Measurements from ENCODE around the gene ASTL. TPM values are rescaled to one million over a fixed set of nuclear protein-coding genes. Genes with fewer than 3 reads are reported as not detected.

Gene ASTL
- total RNA-seq, 2 experiments from 2014 or later, result 0.22 TPM; not detected in 1

GRCh38 chr2:96111823-96112500 is 26.3 kb downstream of the ASTL start:
- Mint-ChIP-seq H3K4me1 (peaks cover 6% of the 10 kb centered on the region), H3K4me3 (no peak overlapping the region), H3K9me3 (no peaks in the 10 kb centered on the region), H3K36me3 (ENCODE audit: low read depth) (no peaks in the 10 kb centered on the region), H3K27me3 (peaks cover 9% of the 10 kb centered on the region), H3K27ac (no peak overlapping the region)
- DNase-seq, result no peak
- CTCF ChIA-PET, result interaction anchor here (1.1 to 1.2 kb wide), 2 partner anchors 23 to 155 kb away, joined by 3 to 4 read pairs; no protein-coding TSS in a partner anchor
- POLR2A ChIA-PET, result no interaction called here

GRCh38 chr2:96111257-96111640 is 27.1 kb downstream of the ASTL start:
- Mint-ChIP-seq H3K9me3 (no peaks in the 10 kb centered on the region), H3K4me3 (no peak overlapping the region), H3K27me3 (peaks cover 9% of the 10 kb centered on the region), H3K36me3 (ENCODE audit: low read depth) (no peaks in the 10 kb centered on the region), H3K4me1 (peaks cover 6% of the 10 kb centered on the region), H3K27ac (no peak overlapping the region)
- no peak for DNase-seq
- CTCF ChIA-PET, result interaction anchor here (0.6 kb wide), 1 partner anchor 401 kb away, joined by 3 read pairs; no protein-coding TSS in a partner anchor
- POLR2A ChIA-PET, result no interaction called here

- Mint-ChIP-seq H3K27me3 (peaks cover 7% of the 10 kb centered on the region), H3K9me3 (peaks cover under 1% of the 10 kb centered on the region), H3K36me3 (ENCODE audit: low read depth) (no peaks in the 10 kb centered on the region), H3K27ac (no peak overlapping the region), H3K4me3 (no peak overlapping the region), H3K4me1 (peaks cover 5% of the 10 kb centered on the region)
- DNase-seq, result no peak
- CTCF ChIA-PET, result interaction anchor here (0.6 kb wide), 1 partner anchor 402 kb away, joined by 3 read pairs; no protein-coding TSS in a partner anchor
- POLR2A ChIA-PET, result no interaction called here
These were observed 27.6 kb downstream of the ASTL start for GRCh38 chr2:96110621-96111256.

GRCh38 chr2:96109931-96110511 is 28.3 kb downstream of the ASTL start:
- Mint-ChIP-seq H3K27me3 (peaks cover 2% of the 10 kb centered on the region), H3K4me3 (no peak overlapping the region), H3K27ac (no peak overlapping the region), H3K36me3 (ENCODE audit: low read depth) (peaks cover 2% of the 10 kb centered on the region), H3K4me1 (no peaks in the 10 kb centered on the region), H3K9me3 (peaks cover 8% of the 10 kb centered on the region)
- no peak for DNase-seq
- CTCF ChIA-PET, result no interaction called here
- POLR2A ChIA-PET, result no interaction called here

GRCh38 chr2:96109361-96109680 is 29.0 kb downstream of the ASTL start:
- CTCF ChIA-PET, result interaction anchor here (1.4 kb wide), 1 partner anchor 87 kb away, joined by 4 read pairs; no protein-coding TSS in a partner anchor
- Mint-ChIP-seq H3K36me3 (ENCODE audit: low read depth) (peaks cover 2% of the 10 kb centered on the region), H3K27ac (no peak overlapping the region)

GRCh38 chr2:96108541-96109360 is 29.6 kb downstream of the ASTL start:
- Mint-ChIP-seq H3K9me3 (peaks cover 12% of the 10 kb centered on the region), H3K27me3 (no peaks in the 10 kb centered on the region), H3K4me1 (no peaks in the 10 kb centered on the region), H3K27ac (no peak overlapping the region), H3K4me3 (no peak overlapping the region), H3K36me3 (ENCODE audit: low read depth) (peaks cover 2% of the 10 kb centered on the region)
- DNase-seq, result no peak
- CTCF ChIA-PET, result interaction anchor here (0.8 to 1.4 kb wide), 2 partner anchors 8 to 86 kb away, joined by 3 to 4 read pairs; partner anchors contain the start of gene ADRA2B
- POLR2A ChIA-PET, result no interaction called here

More at GRCh38 chr2:96109361-96109680, 29.0 kb downstream of the ASTL start:
- no peak overlapping the region for H3K4me3 Mint-ChIP-seq
- H3K4me1 Mint-ChIP-seq, result no peaks in the 10 kb centered on the region
- POLR2A ChIA-PET, result no interaction called here
- H3K27me3 Mint-ChIP-seq, result no peaks in the 10 kb centered on the region
- peaks cover 12% of the 10 kb centered on the region for H3K9me3 Mint-ChIP-seq
- no peak for DNase-seq

- CTCF ChIA-PET, result interaction anchor here (0.8 to 1.4 kb wide), 2 partner anchors 8 to 86 kb away, joined by 3 to 4 read pairs; partner anchors contain the start of gene ADRA2B
- Mint-ChIP-seq H3K4me3 (no peak overlapping the region), H3K9me3 (peaks cover 12% of the 10 kb centered on the region), H3K4me1 (no peaks in the 10 kb centered on the region), H3K27me3 (no peaks in the 10 kb centered on the region), H3K27ac (no peak overlapping the region), H3K36me3 (ENCODE audit: low read depth) (peaks cover 2% of the 10 kb centered on the region)
- POLR2A ChIA-PET, result no interaction called here
- DNase-seq, result no peak
These were observed 30.2 kb downstream of the ASTL start for GRCh38 chr2:96108151-96108540.

GRCh38 chr2:96107708-96108065 is 30.6 kb downstream of the ASTL start:
- ChIA-PET CTCF (interaction anchor here (0.8 kb wide), 1 partner anchor 9 kb away, joined by 3 read pairs; the partner anchor contains the start of gene ADRA2B), POLR2A (no interaction called here)
- DNase-seq, result no peak
- H3K9me3 Mint-ChIP-seq, result peaks cover 12% of the 10 kb centered on the region
- H3K27ac Mint-ChIP-seq, result no peak overlapping the region
- H3K27me3 Mint-ChIP-seq, result no peaks in the 10 kb centered on the region
- no peak overlapping the region for H3K4me3 Mint-ChIP-seq
- H3K4me1 Mint-ChIP-seq, result no peaks in the 10 kb centered on the region
- H3K36me3 Mint-ChIP-seq (ENCODE audit: low read depth), result peaks cover 2% of the 10 kb centered on the region

GRCh38 chr2:96106991-96107707 is 31.2 kb downstream of the ASTL start:
- DNase-seq, result no peak
- Mint-ChIP-seq H3K4me1 (no peaks in the 10 kb centered on the region), H3K27ac (no peak overlapping the region), H3K9me3 (peaks cover 12% of the 10 kb centered on the region), H3K36me3 (ENCODE audit: low read depth) (peaks cover 2% of the 10 kb centered on the region), H3K4me3 (no peak overlapping the region), H3K27me3 (no peaks in the 10 kb centered on the region)
- POLR2A ChIA-PET, result no interaction called here
- CTCF ChIA-PET, result interaction anchor here (1.5 kb wide), 1 partner anchor 67 kb away, joined by 4 read pairs; no protein-coding TSS in a partner anchor

- H3K9me3 Mint-ChIP-seq, result peaks cover 12% of the 10 kb centered on the region
- H3K4me3 Mint-ChIP-seq, result no peak overlapping the region
- H3K36me3 Mint-ChIP-seq (ENCODE audit: low read depth), result peaks cover 2% of the 10 kb centered on the region
- no peaks in the 10 kb centered on the region for H3K4me1 Mint-ChIP-seq
- POLR2A ChIA-PET, result no interaction called here
- CTCF ChIA-PET, result interaction anchor here (1.5 kb wide), 1 partner anchor 68 kb away, joined by 4 read pairs; no protein-coding TSS in a partner anchor
- no peak for DNase-seq
- H3K27ac Mint-ChIP-seq, result no peak overlapping the region
- H3K27me3 Mint-ChIP-seq, result no peaks in the 10 kb centered on the region
These were observed 32.1 kb downstream of the ASTL start for GRCh38 chr2:96105994-96106715.

- H3K4me3 Mint-ChIP-seq, result no peak overlapping the region
- H3K27me3 Mint-ChIP-seq, result no peaks in the 10 kb centered on the region
- no peaks in the 10 kb centered on the region for H3K4me1 Mint-ChIP-seq
These were observed 33.0 kb downstream of the ASTL start for GRCh38 chr2:96105152-96105915.

More at GRCh38 chr2:96105152-96105915, 33.0 kb downstream of the ASTL start:
- POLR2A ChIA-PET, result no interaction called here
- H3K27ac Mint-ChIP-seq, result no peak overlapping the region
- no peak for DNase-seq
- H3K36me3 Mint-ChIP-seq (ENCODE audit: low read depth), result peaks cover 2% of the 10 kb centered on the region
- H3K9me3 Mint-ChIP-seq, result peaks cover 12% of the 10 kb centered on the region
- CTCF ChIA-PET, result interaction anchor here (1.5 kb wide), 1 partner anchor 69 kb away, joined by 4 read pairs; no protein-coding TSS in a partner anchor
